ENCODE results near the gene TCFL5.
"Not testable (repeated sequence)": the region's sequence is repeated elsewhere in the genome, so short reads cannot be mapped to it uniquely, and the experiment has no call there.

The TCFL5 gene

DNA sequence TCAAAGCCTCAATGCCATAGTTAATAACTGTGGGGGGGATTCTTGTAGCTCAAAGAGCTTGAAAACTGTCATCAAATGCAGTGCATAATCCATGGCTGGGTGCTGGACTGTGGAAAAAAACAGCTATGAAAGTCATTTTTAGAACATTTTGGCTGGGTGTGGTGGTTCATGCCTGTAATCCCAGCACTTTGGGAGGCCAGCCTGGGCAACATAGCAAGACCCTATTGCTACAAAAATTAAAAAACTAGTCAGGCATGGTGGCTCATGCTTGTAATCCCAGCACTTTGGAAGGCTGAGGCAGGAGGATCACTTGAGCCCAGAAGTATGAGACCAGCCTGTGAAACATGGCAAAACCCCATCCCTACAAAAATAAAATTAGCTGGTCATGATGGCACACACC is 12.2 kb downstream of the TCFL5 start:
- Histone ChIP-seq H3K27me3 (ENCODE audit: insufficient read depth, low read length, poor library complexity, severe bottlenecking) (no peaks in the 10 kb centered on the region), H2AFZ (ENCODE audit: low read length) (no peak overlapping the region), H3K9me3 (ENCODE audit: insufficient read depth, low read depth, low read length) (no peaks in the 10 kb centered on the region), H3K4me1 (ENCODE audit: insufficient read depth, low read length, poor library complexity, severe bottlenecking) (no peaks in the 10 kb centered on the region), H3K9me2 (replicated peaks; ENCODE audit: low read depth, low read length) (no peaks in the 10 kb centered on the region), H3K4me2 (ENCODE audit: low read depth, low read length, poor library complexity, severe bottlenecking) (no peak overlapping the region), H3K4me3 (ENCODE audit: low read length, poor library complexity, severe bottlenecking) (no peak overlapping the region), H3F3A (ENCODE audit: low read depth) (no peaks in the 10 kb centered on the region), H3K9ac (ENCODE audit: low read depth, low read length, poor library complexity, severe bottlenecking) (no peak overlapping the region), H3K36me3 (ENCODE audit: insufficient read depth, low read length) (peaks cover 18% of the 10 kb centered on the region; the same call in 1 of the 2 replicates), H4K20me1 (ENCODE audit: insufficient read depth, low read length, poor library complexity, severe bottlenecking) (no peaks in the 10 kb centered on the region), H3K79me2 (ENCODE audit: insufficient read depth, low read length) (peaks cover 20% of the 10 kb centered on the region; the same call in 1 of the 2 replicates)
- TF ChIP-seq EZH2phosphoT487 (IDR thresholded peaks at IDR 0.05; ENCODE audit: borderline replicate concordance) = no peak
- TF ChIP-seq, protein P1, sequence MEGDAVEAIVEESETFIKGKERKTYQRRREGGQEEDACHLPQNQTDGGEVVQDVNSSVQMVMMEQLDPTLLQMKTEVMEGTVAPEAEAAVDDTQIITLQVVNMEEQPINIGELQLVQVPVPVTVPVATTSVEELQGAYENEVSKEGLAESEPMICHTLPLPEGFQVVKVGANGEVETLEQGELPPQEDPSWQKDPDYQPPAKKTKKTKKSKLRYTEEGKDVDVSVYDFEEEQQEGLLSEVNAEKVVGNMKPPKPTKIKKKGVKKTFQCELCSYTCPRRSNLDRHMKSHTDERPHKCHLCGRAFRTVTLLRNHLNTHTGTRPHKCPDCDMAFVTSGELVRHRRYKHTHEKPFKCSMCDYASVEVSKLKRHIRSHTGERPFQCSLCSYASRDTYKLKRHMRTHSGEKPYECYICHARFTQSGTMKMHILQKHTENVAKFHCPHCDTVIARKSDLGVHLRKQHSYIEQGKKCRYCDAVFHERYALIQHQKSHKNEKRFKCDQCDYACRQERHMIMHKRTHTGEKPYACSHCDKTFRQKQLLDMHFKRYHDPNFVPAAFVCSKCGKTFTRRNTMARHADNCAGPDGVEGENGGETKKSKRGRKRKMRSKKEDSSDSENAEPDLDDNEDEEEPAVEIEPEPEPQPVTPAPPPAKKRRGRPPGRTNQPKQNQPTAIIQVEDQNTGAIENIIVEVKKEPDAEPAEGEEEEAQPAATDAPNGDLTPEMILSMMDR (conservative IDR thresholded peaks at IDR 0.05; ENCODE audit: low read length) = no peak

DNA sequence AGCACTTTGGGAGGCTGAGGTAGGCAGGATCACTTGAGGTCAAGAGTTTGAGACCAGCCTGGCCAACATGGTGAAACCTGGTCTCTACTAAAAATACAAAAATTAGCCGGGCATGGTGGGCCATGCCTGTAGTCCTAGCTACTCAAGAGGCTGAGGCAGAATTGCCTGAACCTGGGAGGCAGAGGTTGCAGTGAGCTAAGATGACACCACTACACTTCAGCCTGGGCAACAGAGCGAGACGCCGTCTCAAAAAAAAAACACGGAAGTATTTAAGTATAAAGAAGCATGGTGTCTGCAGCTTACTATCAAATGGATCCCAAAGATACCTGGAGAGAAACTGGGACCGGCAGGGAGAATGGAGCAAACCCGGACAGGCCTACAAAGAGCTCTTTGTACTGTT is 12.7 kb downstream of the TCFL5 start:
- peaks cover 20% of the 10 kb centered on the region; the same call in 1 of the 2 replicates for H3K79me2 ChIP-seq (ENCODE audit: insufficient read depth, low read length)
- H3K4me3 ChIP-seq (ENCODE audit: low read length, poor library complexity, severe bottlenecking); H4K20me1 ChIP-seq (ENCODE audit: insufficient read depth, low read length, poor library complexity, severe bottlenecking); H3K4me1 ChIP-seq (ENCODE audit: insufficient read depth, low read length, poor library complexity, severe bottlenecking); H3K9ac ChIP-seq (ENCODE audit: low read depth, low read length, poor library complexity, severe bottlenecking); H3F3A ChIP-seq (ENCODE audit: low read depth); H3K9me2 ChIP-seq (replicated peaks; ENCODE audit: low read depth, low read length); H3K9me3 ChIP-seq (ENCODE audit: insufficient read depth, low read depth, low read length); H3K27me3 ChIP-seq (ENCODE audit: insufficient read depth, low read length, poor library complexity, severe bottlenecking); H3K4me2 ChIP-seq (ENCODE audit: low read depth, low read length, poor library complexity, severe bottlenecking); H2AFZ ChIP-seq (ENCODE audit: low read length): not testable (repeated sequence)
- peaks cover 18% of the 10 kb centered on the region; the same call in 1 of the 2 replicates for H3K36me3 ChIP-seq (ENCODE audit: insufficient read depth, low read length)

DNA sequence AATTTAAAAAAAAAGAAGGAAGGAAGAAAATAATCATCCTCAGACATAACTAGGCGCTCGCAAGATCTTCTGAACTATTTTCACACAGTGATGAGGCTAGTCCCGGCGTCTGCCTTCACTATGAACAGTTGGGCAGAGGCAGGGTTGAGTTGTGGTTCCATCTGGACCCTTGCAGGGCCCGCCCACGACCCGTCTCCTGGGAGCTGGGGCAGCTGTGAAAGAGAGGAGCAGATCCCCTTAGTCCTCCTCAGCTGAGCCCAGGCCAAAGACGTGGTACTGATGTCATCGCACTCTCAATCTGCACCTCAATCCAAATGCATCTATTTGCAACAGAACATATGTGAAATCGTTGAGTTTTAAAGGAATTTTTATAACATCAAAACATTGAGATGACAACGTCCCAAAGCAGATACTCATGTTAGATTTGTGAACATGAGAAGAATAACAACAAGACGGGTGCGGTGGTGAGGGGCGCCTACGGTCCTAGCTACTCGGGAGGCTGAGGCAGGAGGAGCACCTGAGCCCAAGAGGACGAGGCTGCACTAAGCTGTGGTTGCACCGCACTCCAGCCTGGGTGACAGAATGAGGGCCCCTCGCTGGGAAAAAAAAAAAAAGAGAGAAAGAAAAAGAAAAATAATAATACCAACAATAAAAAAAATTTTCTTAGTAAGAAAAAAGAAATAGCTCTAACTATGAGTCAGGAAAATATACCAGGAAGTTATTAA is 15.3 kb downstream of the TCFL5 start:
- H3K79me2 ChIP-seq (ENCODE audit: insufficient read depth, low read length) = peaks cover 5% of the 10 kb centered on the region; the same call in 1 of the 2 replicates
- TF ChIP-seq, protein P1 (conservative IDR thresholded peaks at IDR 0.05; ENCODE audit: low read length) = no peak
- no peak for TF ChIP-seq EZH2phosphoT487 (IDR thresholded peaks at IDR 0.05; ENCODE audit: borderline replicate concordance)
- peaks cover 11% of the 10 kb centered on the region; the same call in 1 of the 2 replicates for H3K36me3 ChIP-seq (ENCODE audit: insufficient read depth, low read length)

More for the DNA sequence above, 15.3 kb downstream of the TCFL5 start:
- Histone ChIP-seq H3K4me2 (ENCODE audit: low read depth, low read length, poor library complexity, severe bottlenecking) (no peak overlapping the region), H3K4me1 (ENCODE audit: insufficient read depth, low read length, poor library complexity, severe bottlenecking) (no peaks in the 10 kb centered on the region), H3F3A (ENCODE audit: low read depth) (no peaks in the 10 kb centered on the region), H4K20me1 (ENCODE audit: insufficient read depth, low read length, poor library complexity, severe bottlenecking) (no peaks in the 10 kb centered on the region), H3K27me3 (ENCODE audit: insufficient read depth, low read length, poor library complexity, severe bottlenecking) (no peaks in the 10 kb centered on the region), H3K9me2 (replicated peaks; ENCODE audit: low read depth, low read length) (no peaks in the 10 kb centered on the region), H3K4me3 (ENCODE audit: low read length, poor library complexity, severe bottlenecking) (no peak overlapping the region), H3K9ac (ENCODE audit: low read depth, low read length, poor library complexity, severe bottlenecking) (no peak overlapping the region), H2AFZ (ENCODE audit: low read length) (no peak overlapping the region), H3K9me3 (ENCODE audit: insufficient read depth, low read depth, low read length) (no peaks in the 10 kb centered on the region)
